H1 (cell line): ENCODE measurements around the gene INPP5K. TPM values are rescaled to one million over a fixed set of nuclear protein-coding genes. Genes with fewer than 3 reads are reported as not detected.

Experiments used
- ASH2L ChIP-seq: fragments of 200-600, 300-600 bp; sonication (generic); IDR thresholded peaks from one replicate; pipeline ENCODE4 v1.7.1; 2017; ENCODE audit warnings: low read length
- CEBPB ChIP-seq: IDR thresholded peaks from 2 replicates; pipeline ENCODE4 v1.6.1; 2012; ENCODE audit warnings: low read depth, low read length
- EGR1 ChIP-seq: IDR thresholded peaks from 2 replicates; pipeline ENCODE4 v1.6.1; 2011; ENCODE audit warnings: low read depth, low read length, borderline replicate concordance
- EP300 ChIP-seq, 2 experiments: IDR thresholded peaks; 1 replicate in 1 of 2; 2 replicates in 1 of 2; pipeline ENCODE4 v1.6.1; 2011 to 2012; ENCODE audit warnings: low read depth in 2 of 2, low read length in 2 of 2, mild to moderate bottlenecking in 2 of 2, borderline replicate concordance in 1 of 2, inconsistent platforms in 1 of 2, moderate library complexity in 1 of 2
- EZH2 ChIP-seq: fragments of 200-600 bp; sonication (generic); IDR thresholded peaks from 2 replicates; pipeline ENCODE4 v1.7.1; 2012; ENCODE audit warnings: low read depth, mild to moderate bottlenecking, moderate library complexity, low read length, inconsistent platforms; ENCODE audit not compliant: severe bottlenecking
- FOSL1 ChIP-seq: IDR thresholded peaks from 2 replicates; pipeline ENCODE4 v1.6.1; 2011; ENCODE audit warnings: mild to moderate bottlenecking, low read depth, low read length, moderate library complexity; ENCODE audit not compliant: insufficient read depth
- GTF2F1 ChIP-seq: IDR thresholded peaks from 2 replicates; pipeline ENCODE4 v1.6.1; 2012; ENCODE audit warnings: low read depth, low read length, improper control_type of control experiment, borderline replicate concordance
- JUND ChIP-seq: IDR thresholded peaks from 2 replicates; pipeline ENCODE4 v1.6.1; 2011; ENCODE audit warnings: mild to moderate bottlenecking, improper control_type of control experiment, low read length
- RNF2 ChIP-seq: fragments of 200-900, 300-1000 bp; sonication (generic); IDR thresholded peaks from 2 replicates; pipeline ENCODE4 v1.7.1; 2016; ENCODE audit warnings: borderline replicate concordance, low read depth, mild to moderate bottlenecking, antibody characterized with exemption, low read length; ENCODE audit not compliant: poor library complexity, severe bottlenecking; ENCODE audit errors: missing control alignments
- SAP30 ChIP-seq: fragments of 300-600 bp; sonication (generic); IDR thresholded peaks from 2 replicates; pipeline ENCODE4 v1.7.1; 2012; ENCODE audit warnings: low read length, moderate library complexity, mild to moderate bottlenecking, inconsistent platforms; ENCODE audit not compliant: insufficient read depth, insufficient replicate concordance
- polyA plus RNA-seq, 7 experiments: library from polyadenylated mRNA; depleted of rRNA in 3 of 7; stranded (reverse) in 5 of 7; unstranded in 2 of 7; fragments of >200 nt in 5 of 7; fragments of 200-250 nt in 2 of 7; gene quantifications; 1 replicate in 5 of 7; 2 replicates in 1 of 7; 4 replicates in 1 of 7; pipeline versions ENCODE4 v1.2.1 to v1.2.3, GENCODE V29; 2011 to 2013; ENCODE audit warnings: missing spikeins in 2 of 7, mixed read lengths in 2 of 7
- total RNA-seq: library from RNA; stranded (reverse); fragmentation: NEBNext Ultra II Directional; extraction: Animal tissue kit (Norgen Biotek cat#: 25700); gene quantifications from 2 replicates; pipeline ENCODE4 v1.2.1, GENCODE V29; 2021
- TF ChIP-seq, protein P1 (sequence below), 3 experiments: IDR thresholded peaks; 1 replicate in 2 of 3; 2 replicates in 1 of 3; pipeline versions ENCODE4 v1.5.1 to v1.6.1; 2011; ENCODE audit warnings: low read length in 3 of 3, mild to moderate bottlenecking in 3 of 3, inconsistent platforms in 2 of 3, low read depth in 1 of 3, moderate library complexity in 1 of 3; ENCODE audit not compliant: insufficient read depth in 1 of 3; ENCODE audit errors: control extremely low read depth in 1 of 3

The INPP5K gene
- total and polyA plus RNA-seq, 2 of the 8 experiments (the other 6 are each of a cell fraction or from before 2014, with no cell fraction given): 21.0 to 24.1 TPM

DNA sequence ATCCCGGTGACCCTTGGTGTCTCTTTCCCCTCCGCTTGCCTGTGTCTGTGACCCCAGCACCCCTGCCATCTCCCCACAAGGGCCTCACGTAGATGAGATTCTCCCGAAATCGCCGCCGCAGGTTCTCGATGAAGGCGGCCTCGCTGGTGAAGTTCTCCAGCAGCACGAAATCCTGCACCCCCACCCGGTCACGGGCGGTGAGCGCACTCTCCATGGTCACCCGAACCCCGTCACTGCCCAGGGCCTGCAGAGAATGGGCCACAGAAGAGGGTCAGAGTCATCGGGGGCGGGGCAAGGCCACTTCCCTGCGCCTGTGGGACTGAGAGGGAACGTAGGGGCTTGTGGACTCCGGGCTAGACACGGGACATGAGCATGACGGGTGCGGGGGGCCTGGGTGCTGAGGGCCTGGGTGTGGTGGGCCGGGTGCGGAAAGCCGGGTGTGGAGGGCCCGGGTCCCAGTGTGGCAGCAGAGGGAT lies 32.3 kb downstream of the INPP5K start (continued):
- no peak for TF ChIP-seq RNF2
- TF ChIP-seq GTF2F1: no peak
- no peak for TF ChIP-seq CEBPB
- TF ChIP-seq, protein P1, sequence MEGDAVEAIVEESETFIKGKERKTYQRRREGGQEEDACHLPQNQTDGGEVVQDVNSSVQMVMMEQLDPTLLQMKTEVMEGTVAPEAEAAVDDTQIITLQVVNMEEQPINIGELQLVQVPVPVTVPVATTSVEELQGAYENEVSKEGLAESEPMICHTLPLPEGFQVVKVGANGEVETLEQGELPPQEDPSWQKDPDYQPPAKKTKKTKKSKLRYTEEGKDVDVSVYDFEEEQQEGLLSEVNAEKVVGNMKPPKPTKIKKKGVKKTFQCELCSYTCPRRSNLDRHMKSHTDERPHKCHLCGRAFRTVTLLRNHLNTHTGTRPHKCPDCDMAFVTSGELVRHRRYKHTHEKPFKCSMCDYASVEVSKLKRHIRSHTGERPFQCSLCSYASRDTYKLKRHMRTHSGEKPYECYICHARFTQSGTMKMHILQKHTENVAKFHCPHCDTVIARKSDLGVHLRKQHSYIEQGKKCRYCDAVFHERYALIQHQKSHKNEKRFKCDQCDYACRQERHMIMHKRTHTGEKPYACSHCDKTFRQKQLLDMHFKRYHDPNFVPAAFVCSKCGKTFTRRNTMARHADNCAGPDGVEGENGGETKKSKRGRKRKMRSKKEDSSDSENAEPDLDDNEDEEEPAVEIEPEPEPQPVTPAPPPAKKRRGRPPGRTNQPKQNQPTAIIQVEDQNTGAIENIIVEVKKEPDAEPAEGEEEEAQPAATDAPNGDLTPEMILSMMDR (IDR thresholded peaks at IDR 0.05; ENCODE audit: control extremely low read depth in 1 of 3, insufficient read depth in 1 of 3, low read depth in 1 of 3, low read length in 3 of 3): no peak
- TF ChIP-seq EZH2: no peak
- TF ChIP-seq SAP30: no peak
- TF ChIP-seq EGR1: no peak
- TF ChIP-seq FOSL1: no peak
- TF ChIP-seq JUND: no peak
- no peak for TF ChIP-seq ASH2L
- TF ChIP-seq EP300 (IDR thresholded peaks at IDR 0.05; ENCODE audit: borderline replicate concordance in 1 of 2, low read depth in 2 of 2, low read length in 2 of 2): no peak
